ENCODE results near the gene BRDT. TPM values are rescaled to one million over a fixed set of nuclear protein-coding genes. Genes with fewer than 3 reads are reported as not detected.

BRDT gene
- total RNA-seq: 100 to 1,000 TPM in 1 of 2 donors, 10 to 100 TPM in 1; 70.8 to 141 TPM
- polyA plus RNA-seq (ENCODE audit: insufficient read depth, low read depth, low replicate concordance): 97.4 TPM
- long read RNA-seq, donor 1: 0 reads
- long read RNA-seq, donor 2: 0 reads

DNA sequence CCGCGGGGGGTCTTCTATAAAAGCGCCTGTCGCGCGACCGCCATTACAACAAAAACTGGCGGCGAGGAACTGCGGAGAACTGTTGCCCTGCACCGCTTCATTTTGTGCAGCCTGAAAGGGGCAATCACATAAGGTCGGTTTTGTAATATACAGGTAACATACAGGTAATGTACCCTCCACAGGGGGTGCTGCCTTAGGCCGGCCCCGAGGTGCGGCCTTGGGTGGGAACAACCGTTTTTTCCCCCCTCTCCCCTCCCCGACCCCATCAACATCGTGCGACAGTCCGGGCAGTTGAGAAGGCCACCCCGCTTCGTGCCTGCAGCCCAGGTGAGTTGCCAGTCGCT lies at the start of gene BRDT:
Gene BRDT, plus strand, starts transcription at position 46 of the 344 bp plus-strand sequence. CDS start 13,354 bp downstream, outside the sequence.
- Histone ChIP-seq H3K27ac (peak within 1 kb of the TSS in 1 of 2 donors; percentile 14), H3K4me3 (peak within 1 kb of the TSS; percentile 45 to 46), H3K9me3 (no peaks in the 10 kb centered on the region), H3K27me3 (no peaks in the 10 kb centered on the region), H3K4me1 (no peaks in the 10 kb centered on the region), H3K36me3 (ENCODE audit: low read depth, missing control alignments) (no peaks in the 10 kb centered on the region)
- TF ChIP-seq, protein P1, sequence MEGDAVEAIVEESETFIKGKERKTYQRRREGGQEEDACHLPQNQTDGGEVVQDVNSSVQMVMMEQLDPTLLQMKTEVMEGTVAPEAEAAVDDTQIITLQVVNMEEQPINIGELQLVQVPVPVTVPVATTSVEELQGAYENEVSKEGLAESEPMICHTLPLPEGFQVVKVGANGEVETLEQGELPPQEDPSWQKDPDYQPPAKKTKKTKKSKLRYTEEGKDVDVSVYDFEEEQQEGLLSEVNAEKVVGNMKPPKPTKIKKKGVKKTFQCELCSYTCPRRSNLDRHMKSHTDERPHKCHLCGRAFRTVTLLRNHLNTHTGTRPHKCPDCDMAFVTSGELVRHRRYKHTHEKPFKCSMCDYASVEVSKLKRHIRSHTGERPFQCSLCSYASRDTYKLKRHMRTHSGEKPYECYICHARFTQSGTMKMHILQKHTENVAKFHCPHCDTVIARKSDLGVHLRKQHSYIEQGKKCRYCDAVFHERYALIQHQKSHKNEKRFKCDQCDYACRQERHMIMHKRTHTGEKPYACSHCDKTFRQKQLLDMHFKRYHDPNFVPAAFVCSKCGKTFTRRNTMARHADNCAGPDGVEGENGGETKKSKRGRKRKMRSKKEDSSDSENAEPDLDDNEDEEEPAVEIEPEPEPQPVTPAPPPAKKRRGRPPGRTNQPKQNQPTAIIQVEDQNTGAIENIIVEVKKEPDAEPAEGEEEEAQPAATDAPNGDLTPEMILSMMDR (IDR thresholded peaks at IDR 0.05): no peak
- TF ChIP-seq POLR2A (IDR thresholded peaks at IDR 0.05): no peak
- peak; percentile 29 for DNase-seq
- 61 to 74% methylated on average over 23 of the region's 23 CpGs for WGBS, 2 donors
- intact Hi-C loops (cut with DNase I; ENCODE audit: low total_unique reads): no loop called here

DNA sequence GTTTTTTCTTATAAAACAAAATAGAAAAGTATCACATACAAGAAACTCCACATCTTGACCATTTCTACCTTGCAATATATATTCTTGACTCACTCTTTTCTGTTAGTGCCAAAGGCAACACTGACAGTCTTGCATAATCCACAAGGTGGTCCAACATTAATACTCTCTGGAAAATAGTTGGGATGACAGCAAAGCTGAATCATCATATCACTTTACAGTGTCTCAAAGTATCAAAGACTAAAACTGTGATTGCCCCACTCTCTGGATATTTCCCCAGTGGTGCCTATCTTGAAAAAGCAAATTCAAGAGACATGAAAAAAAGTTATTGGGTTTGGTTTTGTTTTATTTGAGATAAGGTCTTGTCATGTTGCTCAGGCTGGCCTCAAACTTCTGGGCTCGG lies 48.6 kb upstream of the BRDT start:
- TF ChIP-seq, protein P1 (IDR thresholded peaks at IDR 0.05): no peak
- no peak for TF ChIP-seq POLR2A (IDR thresholded peaks at IDR 0.05)
- no peak overlapping the region for H3K4me3 ChIP-seq
- WGBS, 2 donors: 95 to 96% methylated on average over 1 of the region's 1 CpG
- no peaks in the 10 kb centered on the region for H3K4me1 ChIP-seq
- H3K36me3 ChIP-seq (ENCODE audit: low read depth, missing control alignments): no peaks in the 10 kb centered on the region
- H3K27ac ChIP-seq: no peak overlapping the region
- no peaks in the 10 kb centered on the region for H3K27me3 ChIP-seq
- no peaks in the 10 kb centered on the region for H3K9me3 ChIP-seq
- no peak for DNase-seq
- intact Hi-C loops (cut with DNase I; ENCODE audit: low total_unique reads): no loop called here

DNA sequence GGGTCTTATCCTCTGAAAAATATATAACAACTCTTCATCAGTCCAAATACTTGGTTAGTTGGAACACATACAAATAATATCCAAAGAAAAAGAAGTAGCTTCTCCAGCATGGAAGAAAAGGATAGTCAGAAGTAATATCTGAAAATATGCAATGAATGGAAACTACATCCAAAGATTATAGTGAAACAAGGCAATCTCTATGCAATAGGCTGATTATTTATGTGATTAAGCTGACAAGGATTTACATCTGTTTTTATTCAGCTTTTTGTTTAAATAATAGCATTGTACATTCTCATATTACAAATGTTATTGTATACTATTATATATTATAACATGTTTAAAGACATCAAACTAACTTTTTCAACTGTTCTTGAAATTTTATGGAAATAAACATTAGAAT lies 48.0 kb upstream of the BRDT start:
- no peak for DNase-seq
- Histone ChIP-seq H3K27me3 (no peaks in the 10 kb centered on the region), H3K36me3 (ENCODE audit: low read depth, missing control alignments) (no peaks in the 10 kb centered on the region), H3K4me1 (no peaks in the 10 kb centered on the region), H3K4me3 (no peak overlapping the region), H3K27ac (no peak overlapping the region), H3K9me3 (no peaks in the 10 kb centered on the region)
- intact Hi-C loops (cut with DNase I; ENCODE audit: low total_unique reads): no loop called here
- no peak for TF ChIP-seq POLR2A (IDR thresholded peaks at IDR 0.05)

DNA sequence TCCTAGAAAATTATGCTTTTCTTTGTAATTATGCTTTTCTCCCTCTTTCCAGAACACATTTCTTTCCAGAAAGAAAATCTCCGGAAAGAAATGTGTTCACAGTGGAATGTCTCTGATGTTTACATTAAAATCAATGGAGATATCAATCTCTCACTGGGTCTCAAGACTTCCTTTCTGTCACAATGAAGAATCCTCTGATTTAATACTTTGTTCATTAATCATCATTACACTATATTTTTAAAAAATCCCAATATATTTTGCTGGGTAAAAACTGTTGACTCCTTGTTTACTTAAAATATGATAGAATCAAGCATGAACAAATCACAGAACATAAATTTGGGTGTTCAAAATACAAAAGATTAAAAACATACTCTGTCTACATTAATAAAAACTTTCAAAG lies 36.9 kb upstream of the BRDT start:
- H3K4me1 ChIP-seq: no peaks in the 10 kb centered on the region

DNA sequence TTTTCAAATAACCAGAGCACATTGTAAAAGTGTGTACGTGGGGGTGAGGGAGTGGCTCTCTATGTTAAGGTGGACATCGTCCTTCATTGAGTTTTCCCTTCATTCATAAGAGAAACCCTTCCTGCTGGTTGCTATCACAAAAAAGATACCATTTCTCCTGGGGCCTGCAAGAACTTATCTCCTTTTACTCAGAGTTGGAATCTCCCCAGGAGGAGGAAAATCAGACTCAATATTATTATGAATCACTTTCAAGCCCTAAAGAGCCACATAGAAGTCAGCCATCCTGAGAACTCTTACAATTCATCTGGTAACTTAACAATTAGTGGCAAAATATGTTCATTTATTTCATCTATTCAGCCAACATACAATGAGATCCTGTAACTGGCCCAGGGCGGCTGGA lies 36.2 kb upstream of the BRDT start:
- no peak for DNase-seq
- TF ChIP-seq POLR2A (IDR thresholded peaks at IDR 0.05): no peak
- TF ChIP-seq, protein P1 (IDR thresholded peaks at IDR 0.05): no peak
- Histone ChIP-seq H3K4me3 (no peak overlapping the region), H3K27ac (no peak overlapping the region), H3K9me3 (no peaks in the 10 kb centered on the region), H3K36me3 (ENCODE audit: low read depth, missing control alignments) (no peaks in the 10 kb centered on the region), H3K4me1 (no peaks in the 10 kb centered on the region), H3K27me3 (no peaks in the 10 kb centered on the region)
- 57 to 65% methylated on average over 3 of the region's 3 CpGs for WGBS, 2 donors
- intact Hi-C loops (cut with DNase I; ENCODE audit: low total_unique reads): no loop called here

More for the DNA sequence above, 36.9 kb upstream of the BRDT start:
- intact Hi-C loops (cut with DNase I; ENCODE audit: low total_unique reads): no loop called here
- DNase-seq: no peak
- no peak for TF ChIP-seq POLR2A (IDR thresholded peaks at IDR 0.05)
- TF ChIP-seq, protein P1 (IDR thresholded peaks at IDR 0.05): no peak
- Histone ChIP-seq H3K4me3 (no peak overlapping the region), H3K27me3 (no peaks in the 10 kb centered on the region), H3K9me3 (no peaks in the 10 kb centered on the region), H3K27ac (no peak overlapping the region), H3K36me3 (ENCODE audit: low read depth, missing control alignments) (no peaks in the 10 kb centered on the region)
- 90 to 96% methylated on average over 1 of the region's 1 CpG for WGBS, 2 donors

Data from testis (tissue), 5 donors.